Activated CD8-positive, alpha-beta T cell treated with anti-CD3 and anti-CD28 coated beads for 36 hours (primary cell): ENCODE measurements around the gene RCOR3. TPM values are rescaled to one million over a fixed set of nuclear protein-coding genes. Genes with fewer than 3 reads are reported as not detected.

Experiments used
- ATAC-seq: fragments of 200-7000 bp; cut with Tn5 transposase; one replicate; pipeline ENCODE4 v1.10.0; 2021; ENCODE audit warnings: mild to moderate bottlenecking, moderate library complexity
- CTCF ChIA-PET: fragments of 350-600 bp; sonication (Branson Sonifier 250); formaldehyde crosslinking; loops from one replicate; lab custom pipeline; 2021; ENCODE audit warnings: antibody characterized with exemption; lab: Charles Lee
- POLR2A ChIA-PET: fragments of 350-600 bp; sonication (Branson Sonifier 250); formaldehyde crosslinking; loops from one replicate; lab custom pipeline; 2021; ENCODE audit warnings: antibody characterized with exemption; lab: Charles Lee
- DNase-seq: peaks from one replicate; pipeline ENCODE4 v3.0.0-alpha.2; 2020
- H3K27ac Mint-ChIP-seq: one replicate; pipeline ENCODE4 v1.8.0; 2021; ENCODE audit warnings: mild to moderate bottlenecking, mixed read lengths
- H3K27me3 Mint-ChIP-seq: one replicate; pipeline ENCODE4 v1.8.0; 2021; ENCODE audit warnings: mixed read lengths
- H3K36me3 Mint-ChIP-seq: one replicate; pipeline ENCODE4 v1.8.0; 2021; ENCODE audit warnings: low read depth, mixed read lengths
- H3K4me1 Mint-ChIP-seq: one replicate; pipeline ENCODE4 v1.8.0; 2021; ENCODE audit warnings: low read depth, mixed read lengths
- H3K4me3 Mint-ChIP-seq: one replicate; pipeline ENCODE4 v1.8.0; 2021; ENCODE audit warnings: mild to moderate bottlenecking, moderate library complexity, mixed read lengths
- H3K9me3 Mint-ChIP-seq: one replicate; pipeline ENCODE4 v1.8.0; 2021; ENCODE audit warnings: mixed read lengths
- intact Hi-C: fragments of 100-400 bp; cut with micrococcal nuclease; formaldehyde crosslinking; loops from one replicate; pipeline ENCODE4 v1.10.0; 2022
- total RNA-seq, 2 experiments: library from RNA; stranded (reverse); gene quantifications; one replicate each; pipeline ENCODE4 v1.2.3, GENCODE V29; 2021
- TF ChIP-seq, protein P1 (sequence below): fragments of 200-600 bp; IDR thresholded peaks from one replicate; pipeline ENCODE4 v1.8.0; 2022; ENCODE audit warnings: antibody characterized with exemption, mild to moderate bottlenecking

RCOR3 gene
- total RNA-seq, 2 experiments from 2014 or later: 25.7 to 30.7 TPM

- ChIA-PET CTCF (interaction anchor here (0.6 to 5.3 kb wide), 2 partner anchors 36 to 716 kb away, joined by 3 to 18 read pairs; no protein-coding TSS in a partner anchor), POLR2A (interaction anchor here (1.2 kb wide), 1 partner anchor 9 kb away, joined by 3 read pairs; no protein-coding TSS in a partner anchor)
- intact Hi-C loops: no loop called here
- ATAC-seq: no peak
- peaks cover 38% of the 10 kb centered on the region for H3K36me3 Mint-ChIP-seq
- no peak overlapping the region for H3K4me3 Mint-ChIP-seq
- no peak for DNase-seq
- TF ChIP-seq, protein P1, sequence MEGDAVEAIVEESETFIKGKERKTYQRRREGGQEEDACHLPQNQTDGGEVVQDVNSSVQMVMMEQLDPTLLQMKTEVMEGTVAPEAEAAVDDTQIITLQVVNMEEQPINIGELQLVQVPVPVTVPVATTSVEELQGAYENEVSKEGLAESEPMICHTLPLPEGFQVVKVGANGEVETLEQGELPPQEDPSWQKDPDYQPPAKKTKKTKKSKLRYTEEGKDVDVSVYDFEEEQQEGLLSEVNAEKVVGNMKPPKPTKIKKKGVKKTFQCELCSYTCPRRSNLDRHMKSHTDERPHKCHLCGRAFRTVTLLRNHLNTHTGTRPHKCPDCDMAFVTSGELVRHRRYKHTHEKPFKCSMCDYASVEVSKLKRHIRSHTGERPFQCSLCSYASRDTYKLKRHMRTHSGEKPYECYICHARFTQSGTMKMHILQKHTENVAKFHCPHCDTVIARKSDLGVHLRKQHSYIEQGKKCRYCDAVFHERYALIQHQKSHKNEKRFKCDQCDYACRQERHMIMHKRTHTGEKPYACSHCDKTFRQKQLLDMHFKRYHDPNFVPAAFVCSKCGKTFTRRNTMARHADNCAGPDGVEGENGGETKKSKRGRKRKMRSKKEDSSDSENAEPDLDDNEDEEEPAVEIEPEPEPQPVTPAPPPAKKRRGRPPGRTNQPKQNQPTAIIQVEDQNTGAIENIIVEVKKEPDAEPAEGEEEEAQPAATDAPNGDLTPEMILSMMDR: no peak
- H3K9me3 Mint-ChIP-seq: no peaks in the 10 kb centered on the region
- peaks cover 40% of the 10 kb centered on the region for H3K4me1 Mint-ChIP-seq
- no peaks in the 10 kb centered on the region for H3K27me3 Mint-ChIP-seq
- H3K27ac Mint-ChIP-seq: no peak overlapping the region
These were observed 99.5 kb downstream of the RCOR3 start for GRCh38 chr1:211358685-211359084.

DNA sequence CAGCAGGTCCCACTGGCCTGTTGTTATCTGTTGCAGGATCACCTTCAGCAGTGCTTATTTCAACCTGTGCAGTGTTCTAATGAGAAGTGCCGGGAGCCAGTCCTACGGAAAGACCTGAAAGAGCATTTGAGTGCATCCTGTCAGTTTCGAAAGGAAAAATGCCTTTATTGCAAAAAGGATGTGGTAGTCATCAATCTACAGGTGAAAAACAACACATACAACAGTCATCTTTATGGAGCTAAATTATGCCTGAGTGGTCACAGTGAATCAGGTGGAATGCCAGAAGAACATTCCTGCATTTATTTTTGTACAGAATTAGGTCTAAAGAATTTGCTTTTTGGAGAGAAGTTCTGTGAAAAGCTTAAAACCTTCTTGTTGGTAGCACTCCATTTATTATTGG is 100.7 kb downstream of the RCOR3 start:
- no peak for ATAC-seq
- CTCF ChIA-PET: interaction anchor here (5.3 kb wide), 1 partner anchor 37 kb away, joined by 18 read pairs; no protein-coding TSS in a partner anchor
- H3K36me3 Mint-ChIP-seq: peaks cover 38% of the 10 kb centered on the region

GRCh38 chr1:211361202-211361601 is 102.0 kb downstream of the RCOR3 start:
- ChIA-PET CTCF (interaction anchor here (5.3 kb wide), 1 partner anchor 38 kb away, joined by 18 read pairs; no protein-coding TSS in a partner anchor), POLR2A (interaction anchor here (1.1 kb wide), 1 partner anchor 15 kb away, joined by 3 read pairs; no protein-coding TSS in a partner anchor)
- DNase-seq: no peak
- Mint-ChIP-seq H3K27ac (no peak overlapping the region), H3K9me3 (no peaks in the 10 kb centered on the region), H3K27me3 (no peaks in the 10 kb centered on the region), H3K4me3 (no peak overlapping the region), H3K4me1 (peaks cover 20% of the 10 kb centered on the region), H3K36me3 (peaks cover 28% of the 10 kb centered on the region)
- intact Hi-C loops: no loop called here
- TF ChIP-seq, protein P1: no peak
- no peak for ATAC-seq

More for the DNA sequence above, 100.7 kb downstream of the RCOR3 start:
- Mint-ChIP-seq H3K4me3 (no peak overlapping the region), H3K27ac (peak overlapping the region; percentile 55), H3K27me3 (no peaks in the 10 kb centered on the region), H3K9me3 (no peaks in the 10 kb centered on the region), H3K4me1 (peaks cover 31% of the 10 kb centered on the region)
- intact Hi-C loops: no loop called here
- POLR2A ChIA-PET: interaction anchor here (1.3 kb wide), 1 partner anchor 17 kb away, joined by 3 read pairs; no protein-coding TSS in a partner anchor
- TF ChIP-seq, protein P1: no peak
- DNase-seq: no peak

Other genes starting within 250 kb of the RCOR3 start
- not detected for gene KCNH1, start 125.2 kb upstream of the RCOR3 start, total RNA-seq
- 10 to 100 TPM; 40.6 to 42.5 TPM for gene TRAF5, start 67.5 kb downstream of the RCOR3 start, total RNA-seq
- not detected for gene RD3, start 232.8 kb downstream of the RCOR3 start, total RNA-seq